ENCODE measurements around the gene B4GALNT4. TPM values are rescaled to one million over a fixed set of nuclear protein-coding genes. Genes with fewer than 3 reads are reported as not detected.

Gene B4GALNT4
- polyA plus RNA-seq, 2 of the 4 experiments (the other 2 are of a cell fraction) = 5.3 to 27.5 TPM

- TF ChIP-seq GATA3 (IDR thresholded peaks at IDR 0.05; ENCODE audit: borderline replicate concordance) = no peak
- no peak for TF ChIP-seq BHLHE40 (IDR thresholded peaks at IDR 0.05; ENCODE audit: low read depth, low read length)
- TF ChIP-seq HOXB5 (CRISPR knock-in tag; IDR thresholded peaks at IDR 0.05) = no peak
- no peak for TF ChIP-seq CBX8 (IDR thresholded peaks at IDR 0.05)
- no peak for TF ChIP-seq ATOH8 (CRISPR knock-in tag; IDR thresholded peaks at IDR 0.05; ENCODE audit: low read depth)
- TF ChIP-seq BCL3 (IDR thresholded peaks at IDR 0.05) = no peak
- no peak for TF ChIP-seq ESRRA (IDR thresholded peaks at IDR 0.05; ENCODE audit: borderline replicate concordance, low read length)
- TF ChIP-seq FOXS1 (CRISPR knock-in tag; IDR thresholded peaks at IDR 0.05) = no peak
Observed at GRCh38 chr11:396948-397548, 27.7 kb downstream of the B4GALNT4 start (continued).

- TF ChIP-seq CTCF (IDR thresholded peaks at IDR 0.05) (no peak), TP53 (CRISPR knock-in tag; IDR thresholded peaks at IDR 0.05) (no peak), HEYL (CRISPR knock-in tag; IDR thresholded peaks at IDR 0.05) (no peak), HOXA7 (CRISPR knock-in tag; IDR thresholded peaks at IDR 0.05) (no peak), POLR2A (IDR thresholded peaks at IDR 0.05; ENCODE audit: low read length) (no peak), FOSB (CRISPR knock-in tag; IDR thresholded peaks at IDR 0.05) (no peak)
- POLR2A ChIA-PET = no interaction called here
Observed at GRCh38 chr11:398826-399225, 29.5 kb downstream of the B4GALNT4 start.

GRCh38 chr11:399731-400211 is 30.5 kb downstream of the B4GALNT4 start:
- DNase-seq (ENCODE audit: low read depth in 1 of 2, low spot score in 1 of 2) (no peak), ATAC-seq (no peak), FAIRE-seq (no peak)
- 90% methylated on average over 13 of the region's 21 CpGs for WGBS (ENCODE audit: missing lambda C conversion rate)
- no peak overlapping the region for H3K4me3 ChIP-seq
- H3K27ac ChIP-seq = no peak overlapping the region
- POLR2A ChIA-PET = no interaction called here
- no peak overlapping the region for H3K4me2 ChIP-seq
- CTCF ChIA-PET = no interaction called here
- H3K4me1 ChIP-seq = peaks cover 19% of the 10 kb centered on the region
- H3K9me3 ChIP-seq = no peaks in the 10 kb centered on the region
- TF ChIP-seq MAFK (IDR thresholded peaks at IDR 0.05; ENCODE audit: partially characterized antibody) = no peak
- TF ChIP-seq FOSB (CRISPR knock-in tag; IDR thresholded peaks at IDR 0.05) = no peak
- TF ChIP-seq ESRRA (IDR thresholded peaks at IDR 0.05; ENCODE audit: borderline replicate concordance, low read length) = no peak
- TF ChIP-seq BCL3 (IDR thresholded peaks at IDR 0.05) = no peak

More at GRCh38 chr11:398826-399225, 29.5 kb downstream of the B4GALNT4 start:
- Histone ChIP-seq H3K4me2 (no peak overlapping the region), H3K27ac (no peak overlapping the region), H3K9me3 (no peaks in the 10 kb centered on the region), H3K4me1 (peaks cover 21% of the 10 kb centered on the region), H3K4me3 (no peak overlapping the region)
- no peak for FAIRE-seq
- DNase-seq (ENCODE audit: low read depth in 1 of 2, low spot score in 1 of 2) = peak in 1 of 2 experiments; percentile 56
- CTCF ChIA-PET = interaction anchor here (0.6 kb wide), 1 partner anchor 120 kb away, joined by 3 read pairs; no protein-coding TSS in a partner anchor
- no peak for ATAC-seq
- WGBS (ENCODE audit: missing lambda C conversion rate) = 94% methylated on average over 20 of the region's 20 CpGs

- no peaks in the 10 kb centered on the region for H3K9me3 ChIP-seq
- ATAC-seq = no peak
- no peak overlapping the region for H3K4me3 ChIP-seq
- peaks cover 14% of the 10 kb centered on the region for H3K4me1 ChIP-seq
- no peak for FAIRE-seq
- ChIA-PET CTCF (no interaction called here), POLR2A (no interaction called here)
- no peak overlapping the region for H3K4me2 ChIP-seq
- WGBS (ENCODE audit: missing lambda C conversion rate) = 97% methylated on average over 42 of the region's 50 CpGs
- no peak overlapping the region for H3K27ac ChIP-seq
- no peak for DNase-seq (ENCODE audit: low read depth in 1 of 2, low spot score in 1 of 2)
- no peak for TF ChIP-seq EHMT2 (IDR thresholded peaks at IDR 0.05; ENCODE audit: low read depth)
- no peak for TF ChIP-seq CEBPB (IDR thresholded peaks at IDR 0.05)
- TF ChIP-seq MAX (IDR thresholded peaks at IDR 0.05) = no peak
- TF ChIP-seq E2F6 (IDR thresholded peaks at IDR 0.05; ENCODE audit: borderline replicate concordance, low read depth) = no peak
- TF ChIP-seq USF2 (IDR thresholded peaks at IDR 0.05) = no peak
- no peak for TF ChIP-seq HOXA7 (CRISPR knock-in tag; IDR thresholded peaks at IDR 0.05)
- TF ChIP-seq RFX5 (IDR thresholded peaks at IDR 0.05) = no peak
- no peak for TF ChIP-seq CTCF (IDR thresholded peaks at IDR 0.05)
- no peak for TF ChIP-seq GATA3 (IDR thresholded peaks at IDR 0.05; ENCODE audit: borderline replicate concordance)
- no peak for TF ChIP-seq KDM5A (IDR thresholded peaks at IDR 0.05)
Observed at GRCh38 chr11:400241-400689, 31.0 kb downstream of the B4GALNT4 start.
